SH-SY5Y (cell line): Measurements from ENCODE around the gene CHST14.

Experiments used
- GATA2 ChIP-seq: IDR thresholded peaks from 2 replicates; pipeline ENCODE4 v1.6.1; 2011; ENCODE audit warnings: mild to moderate bottlenecking, low read depth, low read length
- GATA3 ChIP-seq: IDR thresholded peaks from 2 replicates; pipeline ENCODE4 v1.6.1; 2011; ENCODE audit warnings: low read depth, mild to moderate bottlenecking, low read length, moderate library complexity

- TF ChIP-seq GATA2: no peak
- TF ChIP-seq GATA3: no peak
Observed at GRCh38 chr15:40435023-40435709, 35.6 kb upstream of the CHST14 start.
